Neural progenitor cell (in vitro differentiated cells): Measurements from ENCODE around the gene MPPED2.
A peak's percentile ranks its signal among the peaks of the same experiment; 100 is the strongest.

Experiments
- EZH2 ChIP-seq: fragments of 200-600 bp; sonication (generic); IDR thresholded peaks from 2 replicates; pipeline ENCODE4 v1.6.1; 2017; ENCODE audit warnings: antibody characterized with exemption, mild to moderate bottlenecking, moderate library complexity
- EZH2phosphoT487 ChIP-seq: fragments of 200-600 bp; sonication (generic); IDR thresholded peaks from 2 replicates; pipeline ENCODE4 v1.6.1; 2017; ENCODE audit warnings: antibody characterized with exemption
- TF ChIP-seq, protein P1 (sequence below): fragments of 200-600 bp; sonication (generic); IDR thresholded peaks from 2 replicates; pipeline ENCODE4 v1.5.1; 2017; ENCODE audit warnings: antibody characterized with exemption, mild to moderate bottlenecking

- TF ChIP-seq, protein P1, sequence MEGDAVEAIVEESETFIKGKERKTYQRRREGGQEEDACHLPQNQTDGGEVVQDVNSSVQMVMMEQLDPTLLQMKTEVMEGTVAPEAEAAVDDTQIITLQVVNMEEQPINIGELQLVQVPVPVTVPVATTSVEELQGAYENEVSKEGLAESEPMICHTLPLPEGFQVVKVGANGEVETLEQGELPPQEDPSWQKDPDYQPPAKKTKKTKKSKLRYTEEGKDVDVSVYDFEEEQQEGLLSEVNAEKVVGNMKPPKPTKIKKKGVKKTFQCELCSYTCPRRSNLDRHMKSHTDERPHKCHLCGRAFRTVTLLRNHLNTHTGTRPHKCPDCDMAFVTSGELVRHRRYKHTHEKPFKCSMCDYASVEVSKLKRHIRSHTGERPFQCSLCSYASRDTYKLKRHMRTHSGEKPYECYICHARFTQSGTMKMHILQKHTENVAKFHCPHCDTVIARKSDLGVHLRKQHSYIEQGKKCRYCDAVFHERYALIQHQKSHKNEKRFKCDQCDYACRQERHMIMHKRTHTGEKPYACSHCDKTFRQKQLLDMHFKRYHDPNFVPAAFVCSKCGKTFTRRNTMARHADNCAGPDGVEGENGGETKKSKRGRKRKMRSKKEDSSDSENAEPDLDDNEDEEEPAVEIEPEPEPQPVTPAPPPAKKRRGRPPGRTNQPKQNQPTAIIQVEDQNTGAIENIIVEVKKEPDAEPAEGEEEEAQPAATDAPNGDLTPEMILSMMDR = no peak
- TF ChIP-seq EZH2 = no peak
- TF ChIP-seq EZH2phosphoT487 = peak; percentile 11
These were observed 845 bp downstream of the MPPED2 start for GRCh38 chr11:30585125-30585891.
